NCI-H524 treated with DMSO at 0.1 percent for 48 hours (cell line): ENCODE data around the gene GXYLT2.
"Not testable (repeated sequence)": the region's sequence is repeated elsewhere in the genome, so short reads cannot be mapped to it uniquely, and the experiment has no call there.

ENCODE experiments used
- DNase-seq: peaks from one replicate; lab custom pipeline; 2025; lab: John Stamatoyannopoulos, UW

Gene GXYLT2

DNA sequence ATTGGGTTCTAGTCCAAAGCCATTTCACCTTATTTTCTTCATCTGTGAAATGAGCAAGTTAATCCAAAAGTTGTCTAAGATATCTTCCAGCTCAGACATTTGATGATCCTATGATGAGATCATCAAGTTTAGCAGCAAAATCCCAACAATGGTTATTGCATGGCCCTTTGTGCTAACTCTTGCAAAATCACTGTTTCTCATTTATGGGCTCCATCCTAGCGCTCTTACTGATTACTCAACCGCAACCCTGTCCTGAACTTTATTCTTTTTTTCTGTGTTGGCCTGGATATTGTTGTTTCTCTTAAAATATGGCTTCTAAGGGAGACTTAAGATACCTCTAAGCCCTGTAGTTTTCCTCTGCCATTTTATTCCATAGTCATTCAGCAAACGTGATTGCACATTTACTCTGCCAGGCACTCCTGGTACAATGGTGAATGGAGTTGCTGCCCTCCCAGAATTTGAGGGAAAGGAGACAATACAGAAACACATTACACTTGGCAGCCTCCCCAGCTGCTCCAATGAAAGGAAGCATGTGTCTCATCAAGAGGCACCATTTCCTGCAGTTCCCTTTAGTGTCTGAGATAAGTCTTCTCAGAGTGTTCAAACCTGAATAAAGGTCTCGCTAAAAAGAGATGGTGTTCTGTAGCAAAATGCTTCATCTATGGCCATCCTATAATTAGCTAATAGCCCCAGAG is 4.4 kb downstream of the GXYLT2 start:
- no peak for DNase-seq

DNA sequence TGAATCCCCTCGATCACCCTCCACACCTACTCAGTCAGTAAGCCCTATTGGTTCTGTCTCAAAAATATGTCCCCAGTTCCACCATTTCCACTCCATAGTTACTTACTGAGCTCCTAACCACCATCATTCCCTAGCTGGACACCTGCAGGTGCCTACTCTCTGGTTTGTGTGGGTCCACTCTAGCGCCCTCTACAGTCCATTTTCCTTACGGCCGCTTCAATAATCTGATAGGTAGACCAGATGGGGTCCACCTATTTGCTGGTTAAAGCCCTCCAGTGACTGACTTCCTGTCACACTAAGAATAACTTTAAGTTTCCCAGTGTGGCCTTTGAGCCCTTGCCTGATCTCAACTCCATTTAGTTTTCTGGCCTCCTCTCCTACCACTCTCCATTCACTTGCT is 5.0 kb downstream of the GXYLT2 start:
- no peak for DNase-seq

DNA sequence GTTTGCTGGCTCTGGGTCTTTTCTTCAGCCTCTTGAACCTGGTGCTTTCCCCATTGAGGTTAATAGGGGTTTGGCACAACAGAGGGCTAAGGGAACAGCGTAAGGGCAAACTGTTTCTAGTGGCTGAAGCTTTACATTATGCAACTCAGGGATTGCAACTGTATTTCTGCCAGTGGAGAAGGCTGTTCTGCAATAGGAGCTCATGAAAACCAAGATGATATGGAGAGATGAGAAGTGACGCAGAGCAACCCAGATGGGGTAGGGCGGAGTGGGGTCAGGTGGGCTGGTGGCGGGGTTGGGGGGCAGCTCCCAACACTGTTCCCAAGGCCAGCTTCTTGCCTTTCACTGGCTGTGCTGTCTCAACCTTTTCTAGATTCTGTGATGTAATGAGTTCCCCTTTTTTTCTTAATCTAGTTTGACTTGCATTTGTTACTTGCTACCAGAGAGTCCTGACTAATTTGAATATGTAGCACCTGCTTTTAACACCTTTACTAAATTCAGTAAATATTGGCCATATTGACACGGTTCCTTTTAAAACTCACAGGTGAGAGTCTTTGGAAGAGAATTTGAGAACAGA is 7.2 kb downstream of the GXYLT2 start:
- no peak for DNase-seq

DNA sequence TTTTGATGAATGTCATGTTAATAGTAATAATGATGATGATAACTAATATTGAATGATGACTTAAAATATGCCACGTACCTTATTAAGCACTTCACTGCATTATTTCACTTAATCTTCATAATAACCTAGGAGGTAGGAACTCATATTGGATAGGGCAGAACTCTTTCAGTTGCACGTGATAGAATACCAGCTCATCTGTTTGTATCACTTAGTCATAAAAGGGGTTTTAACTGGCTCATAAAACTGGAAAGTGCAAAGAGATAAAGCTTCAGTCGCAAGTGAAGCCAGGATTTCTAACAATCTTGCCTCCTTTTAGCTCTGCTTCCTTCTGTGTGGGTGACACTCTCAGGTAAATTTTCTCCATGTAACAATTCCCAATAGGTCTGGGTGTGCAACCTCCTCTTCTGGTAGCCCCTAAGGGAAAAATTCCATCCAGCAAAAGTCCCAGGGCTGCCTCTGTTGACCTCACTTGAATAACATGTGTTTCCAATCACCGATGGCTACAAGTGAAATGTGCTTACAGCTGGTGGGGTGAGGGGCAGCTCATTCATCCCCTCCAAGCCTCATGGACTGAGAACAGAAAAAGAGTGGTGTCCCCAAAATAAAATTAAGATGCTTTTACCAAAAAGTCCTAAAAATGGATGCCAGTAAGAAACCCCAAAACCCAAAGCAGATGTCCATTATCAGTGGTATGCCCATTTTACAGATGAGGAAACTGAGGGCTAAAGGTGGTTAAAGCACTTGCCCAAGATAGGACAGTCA is 9.3 kb downstream of the GXYLT2 start:
- DNase-seq = no peak

DNA sequence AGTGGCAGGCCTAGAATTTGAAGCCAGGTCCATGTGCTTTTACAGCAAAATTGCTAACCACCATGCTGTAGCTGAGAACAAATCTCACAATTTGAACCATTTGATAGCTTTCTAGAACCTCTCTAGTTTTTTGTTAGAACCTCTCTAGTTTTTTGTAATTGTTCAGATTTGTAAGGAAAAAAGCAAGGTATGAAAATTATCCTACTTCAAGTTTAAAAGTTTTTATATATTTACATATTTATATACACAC is 9.8 kb downstream of the GXYLT2 start:
- no peak for DNase-seq

DNA sequence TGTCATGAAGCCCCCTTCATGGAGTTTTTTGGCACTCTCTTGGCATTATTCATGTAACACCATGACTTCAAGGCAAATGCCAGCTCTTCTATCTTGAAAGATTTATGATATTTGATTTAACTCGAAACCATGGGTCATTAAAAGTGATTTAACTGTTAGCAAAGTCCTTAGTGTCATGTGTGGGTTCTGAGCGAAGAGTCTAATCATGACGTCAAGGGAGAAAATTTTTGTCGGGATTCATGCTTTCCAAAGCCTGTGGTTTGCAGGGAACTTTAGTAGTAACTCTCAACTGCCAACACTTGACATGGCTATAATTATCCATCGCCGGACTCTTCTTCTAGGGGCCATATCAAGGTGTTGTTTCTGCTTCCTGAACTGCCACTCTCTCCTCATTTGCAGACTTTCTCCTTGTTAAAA is 11.5 kb downstream of the GXYLT2 start:
- no peak for DNase-seq

DNA sequence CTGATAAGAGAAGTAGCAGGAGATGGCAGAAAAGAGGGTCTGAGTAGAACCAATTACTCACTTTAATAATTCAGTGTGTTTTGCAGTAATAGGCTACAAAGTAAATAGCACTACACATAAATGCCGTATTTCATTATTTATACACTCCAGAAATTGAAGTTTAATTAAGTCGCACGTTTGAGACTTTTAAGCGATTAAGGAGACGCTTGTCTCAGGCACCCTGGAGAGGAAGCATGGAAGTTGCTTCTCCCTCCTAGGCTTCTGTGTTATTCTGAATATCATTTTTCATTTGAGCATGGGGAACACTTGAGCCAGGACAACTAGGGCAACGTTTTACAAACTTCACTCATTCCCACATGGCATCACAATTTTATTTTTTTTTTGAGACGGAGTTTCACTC is 12.2 kb downstream of the GXYLT2 start:
- DNase-seq = no peak

DNA sequence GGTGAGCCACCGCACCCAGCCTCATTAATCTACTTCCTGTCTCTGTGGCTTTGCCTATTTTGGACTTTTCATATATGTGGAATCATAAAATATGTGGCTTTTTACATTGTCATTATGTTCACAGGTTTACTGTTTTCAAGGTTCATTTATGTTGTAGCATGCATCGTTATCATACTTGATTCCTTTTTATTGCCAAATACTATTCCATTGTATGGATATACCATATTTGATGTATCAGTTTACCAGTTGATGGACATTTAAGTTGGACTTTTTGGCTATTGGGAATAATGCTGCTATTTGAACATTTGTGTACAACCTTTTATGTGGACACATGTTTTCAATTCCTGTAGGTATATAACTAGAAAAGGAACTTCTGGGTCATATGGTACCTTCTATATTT is 14.0 kb downstream of the GXYLT2 start:
- no peak for DNase-seq

DNA sequence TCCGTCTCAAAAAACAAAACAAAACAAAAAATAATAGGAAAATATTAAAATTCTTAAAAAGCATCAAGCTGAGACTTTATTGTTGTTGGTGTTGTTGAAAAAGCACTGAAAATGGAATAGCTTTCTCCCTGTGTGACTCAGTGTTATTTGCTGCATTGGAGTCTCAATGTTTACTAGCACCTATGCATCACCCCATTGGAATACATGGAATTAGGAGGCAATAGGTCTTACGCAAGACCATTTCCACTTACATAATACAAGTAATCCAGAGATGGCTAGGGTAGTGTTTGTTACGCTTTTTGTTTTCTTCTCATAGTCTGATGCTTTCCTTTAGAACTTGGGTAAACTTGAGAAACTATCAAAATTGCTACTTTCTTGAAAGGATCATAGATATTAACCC is 15.2 kb downstream of the GXYLT2 start:
- no peak for DNase-seq

DNA sequence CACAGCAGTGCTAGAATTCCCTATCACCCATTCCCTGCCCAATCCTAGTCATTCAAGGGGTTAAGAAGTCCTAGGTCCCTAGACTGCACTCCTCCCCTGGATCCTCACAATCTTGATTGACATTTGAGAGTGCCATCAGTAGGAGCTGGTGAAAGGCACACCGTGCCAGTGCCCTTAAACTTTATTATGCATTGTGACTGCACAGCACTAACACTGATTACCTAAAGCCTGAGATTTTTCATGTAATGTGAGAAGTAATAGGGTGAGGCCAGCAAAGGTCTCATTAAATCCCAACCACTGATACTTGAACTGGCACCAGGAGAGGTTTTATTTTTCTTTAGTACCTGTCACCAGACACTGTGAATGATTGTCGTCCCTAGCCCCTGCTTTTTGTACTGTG is 16.3 kb downstream of the GXYLT2 start:
- no peak for DNase-seq

DNA sequence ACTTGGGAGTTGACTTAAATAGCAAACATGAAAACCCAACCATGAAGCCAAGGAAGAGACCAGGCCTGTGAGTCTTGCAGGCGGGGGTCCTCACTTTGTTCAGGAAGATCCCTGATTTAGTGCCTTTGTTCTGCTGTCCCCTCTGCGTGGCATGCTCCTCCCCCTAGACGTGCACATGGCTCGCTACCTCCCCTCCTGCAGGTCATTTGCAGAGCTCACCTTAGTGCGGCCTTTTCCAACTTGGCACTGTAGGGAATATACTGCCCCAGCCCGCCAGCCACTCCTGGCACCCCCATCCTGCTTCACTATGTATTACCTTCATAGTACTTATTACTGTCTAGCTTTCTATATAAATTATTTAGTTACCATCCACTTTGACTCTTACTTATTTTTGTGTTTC is 18.3 kb downstream of the GXYLT2 start:
- DNase-seq = no peak

DNA sequence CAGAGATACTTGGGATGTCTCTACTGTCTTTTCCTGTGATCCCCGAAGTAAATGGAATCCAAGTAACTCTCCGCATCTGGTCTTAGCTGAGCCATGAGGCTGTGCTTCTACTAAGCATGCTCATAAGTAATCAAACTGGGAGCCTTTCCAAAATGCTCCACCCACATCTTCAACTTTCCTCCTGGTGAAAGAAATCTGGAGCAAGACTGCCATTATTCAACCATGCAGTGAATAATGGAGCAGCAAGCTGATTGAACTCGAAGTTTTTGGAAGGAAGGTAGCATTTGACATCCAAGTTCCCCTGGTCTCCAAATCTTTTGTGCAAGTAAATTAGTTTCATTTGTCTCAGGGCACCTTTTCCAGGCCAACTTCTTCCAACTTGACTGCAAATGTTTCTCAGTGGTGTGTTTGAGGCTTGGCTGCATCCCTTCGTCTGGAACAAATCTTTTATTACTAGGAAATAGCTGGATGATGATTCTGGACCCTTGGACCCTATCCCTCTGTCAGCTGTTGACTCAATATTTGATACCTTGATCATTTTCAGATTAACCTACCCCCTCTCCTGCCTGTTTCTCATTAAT is 19.4 kb downstream of the GXYLT2 start:
- no peak for DNase-seq

DNA sequence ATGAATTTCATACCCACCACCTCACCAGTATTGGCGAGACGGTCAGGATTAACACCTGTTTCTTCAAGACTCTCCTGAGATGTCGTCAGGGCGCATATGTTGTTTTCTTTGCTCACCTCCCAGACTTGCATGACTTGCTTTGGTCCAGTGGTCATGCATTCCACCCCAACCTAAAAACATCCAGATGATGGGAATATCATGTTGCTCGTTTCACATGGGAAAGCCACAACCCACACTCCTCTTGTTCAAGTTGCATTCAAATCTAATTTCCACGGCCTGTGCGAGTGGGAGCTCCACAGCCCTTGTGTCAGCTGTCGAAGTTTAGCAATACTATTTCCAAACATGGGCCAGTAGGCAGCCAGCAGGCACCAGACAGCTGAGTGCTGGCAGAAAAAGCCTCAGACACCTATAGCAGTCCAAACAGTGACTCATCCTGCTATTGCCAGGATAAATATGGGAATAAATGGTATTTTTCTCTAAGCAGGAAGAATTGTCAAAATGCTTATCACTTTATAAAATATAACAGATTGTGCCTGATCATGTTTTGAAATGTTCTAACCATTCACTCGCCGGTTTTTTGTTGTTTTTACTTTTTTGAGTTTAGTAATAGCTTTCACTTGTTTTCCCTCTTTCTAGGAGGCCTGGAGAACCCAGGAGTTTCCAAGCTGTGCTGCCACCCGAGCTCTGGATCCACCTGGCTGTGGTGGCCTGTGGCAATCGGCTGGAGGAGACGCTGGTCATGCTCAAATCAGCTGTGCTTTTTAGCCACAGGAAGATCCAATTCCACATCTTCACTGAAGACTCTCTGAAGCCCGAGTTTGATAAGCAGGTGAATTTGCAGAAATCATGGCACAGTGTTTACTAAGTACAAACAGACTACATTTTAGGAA is 20.1 kb downstream of the GXYLT2 start:
- no peak for DNase-seq

DNA sequence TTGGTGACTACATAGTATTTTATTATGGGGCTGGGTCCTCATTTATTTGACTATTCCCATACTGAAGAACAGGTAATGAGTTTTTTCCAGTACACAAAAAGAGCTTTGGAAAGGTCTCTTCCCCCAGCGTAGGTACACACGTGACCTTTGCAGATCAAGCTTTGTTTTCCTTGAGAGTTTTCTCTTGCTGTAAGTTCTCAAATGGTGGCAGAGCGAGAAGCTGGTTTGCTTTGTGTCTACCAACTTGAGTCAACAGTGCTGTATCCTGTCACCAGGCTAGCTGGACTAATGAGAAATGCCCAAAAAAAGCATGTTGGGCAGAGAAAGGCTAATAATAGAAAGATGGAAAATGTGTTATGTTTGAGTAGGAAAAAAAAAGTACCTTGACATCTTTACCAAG is 21.7 kb downstream of the GXYLT2 start:
- DNase-seq = no peak

DNA sequence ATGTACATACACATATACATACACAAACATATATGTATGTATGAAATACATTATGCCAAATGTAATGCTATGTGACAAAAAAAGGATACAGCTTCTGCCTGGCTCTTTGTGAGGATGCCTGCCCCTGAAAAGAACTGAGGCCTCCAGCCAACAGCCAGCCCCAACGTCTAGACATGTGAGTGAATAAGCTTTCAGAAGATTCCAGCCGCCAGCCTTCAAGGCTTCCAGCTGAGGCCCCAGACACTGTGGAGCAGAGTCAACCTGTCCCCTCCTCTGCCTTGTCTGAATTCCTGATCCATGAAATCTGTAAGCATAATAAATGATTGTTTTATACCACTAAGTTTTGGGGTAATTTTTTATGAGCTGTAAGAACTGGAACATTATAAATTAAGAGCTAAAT is 24.7 kb downstream of the GXYLT2 start:
- DNase-seq = no peak

DNA sequence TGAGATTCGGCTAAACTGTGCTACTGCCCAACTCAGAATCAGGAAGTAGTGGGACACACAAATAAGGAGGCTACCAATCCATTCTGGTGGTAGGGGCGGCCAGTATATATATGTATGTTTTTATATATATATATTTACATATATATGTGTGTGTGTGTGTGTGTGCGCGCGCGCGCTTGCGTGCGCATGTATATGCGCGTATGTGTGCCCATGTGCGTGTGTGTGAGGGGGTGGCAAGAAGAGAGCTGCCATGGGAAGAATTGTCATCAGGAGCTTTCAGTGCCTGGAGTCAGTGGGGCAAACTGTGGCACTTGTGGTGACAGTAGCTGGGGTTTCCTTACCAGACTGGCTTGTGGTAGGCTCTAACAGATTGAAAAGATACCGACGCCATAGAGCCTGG is 26.5 kb downstream of the GXYLT2 start:
- DNase-seq = no peak

DNA sequence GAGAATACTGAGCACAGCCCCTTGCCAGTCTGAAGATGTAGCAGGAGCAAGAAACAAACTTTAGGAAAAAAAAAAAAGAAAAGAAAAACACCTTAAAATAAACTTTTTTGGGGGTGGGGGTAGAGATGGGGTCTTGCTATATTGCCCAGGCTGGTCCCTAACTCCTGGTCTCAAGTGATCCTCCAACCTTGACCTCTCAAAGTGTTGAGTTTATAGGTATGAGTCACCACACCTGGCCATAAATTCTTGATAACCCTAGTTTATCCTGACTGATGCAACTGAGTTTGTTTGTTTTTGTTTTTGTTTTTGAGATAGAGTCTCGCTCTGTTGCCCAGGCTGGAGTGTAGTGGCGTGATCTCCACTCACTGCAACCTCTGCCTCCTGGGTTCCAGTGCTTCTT is 28.4 kb downstream of the GXYLT2 start:
- no peak for DNase-seq

DNA sequence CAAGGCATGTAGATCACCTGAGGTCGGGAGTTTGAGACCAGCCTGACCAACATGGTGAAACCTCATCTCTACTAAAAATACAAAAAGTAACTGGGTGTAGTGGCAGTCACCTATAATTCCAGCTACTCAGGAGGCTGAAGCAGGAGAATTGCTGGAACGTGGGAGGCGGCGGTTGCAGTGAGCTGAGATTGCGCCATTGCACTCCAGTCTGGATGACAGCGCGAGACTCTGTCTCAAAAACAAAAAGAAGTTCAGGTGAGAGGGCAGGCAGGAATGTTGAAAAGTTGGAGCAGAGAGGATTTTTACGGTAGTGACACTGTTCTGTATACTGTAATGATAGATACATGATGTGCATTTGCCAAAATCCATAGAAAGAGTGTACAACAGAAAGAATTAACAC is 31.7 kb downstream of the GXYLT2 start:
- no peak for DNase-seq

DNA sequence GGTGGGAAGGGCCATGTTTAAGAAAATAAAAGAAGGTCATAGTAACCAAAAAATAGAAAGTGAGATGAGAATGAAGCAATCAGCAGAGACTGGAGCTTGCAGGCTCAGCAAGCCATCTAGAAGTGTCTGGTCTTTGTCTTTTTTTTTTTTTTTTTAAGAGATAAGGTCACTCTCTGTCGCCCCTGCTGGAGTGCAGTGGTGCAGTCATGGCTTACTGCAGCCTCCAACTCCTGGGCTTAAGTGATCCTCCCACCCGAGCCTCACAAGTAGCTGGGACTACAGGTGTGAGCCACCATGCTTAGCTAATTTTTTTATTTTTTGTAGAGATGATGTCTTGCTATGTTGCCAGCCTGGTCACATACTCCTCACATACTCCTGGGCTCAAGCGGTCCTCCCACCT is 36.2 kb downstream of the GXYLT2 start:
- no peak for DNase-seq

DNA sequence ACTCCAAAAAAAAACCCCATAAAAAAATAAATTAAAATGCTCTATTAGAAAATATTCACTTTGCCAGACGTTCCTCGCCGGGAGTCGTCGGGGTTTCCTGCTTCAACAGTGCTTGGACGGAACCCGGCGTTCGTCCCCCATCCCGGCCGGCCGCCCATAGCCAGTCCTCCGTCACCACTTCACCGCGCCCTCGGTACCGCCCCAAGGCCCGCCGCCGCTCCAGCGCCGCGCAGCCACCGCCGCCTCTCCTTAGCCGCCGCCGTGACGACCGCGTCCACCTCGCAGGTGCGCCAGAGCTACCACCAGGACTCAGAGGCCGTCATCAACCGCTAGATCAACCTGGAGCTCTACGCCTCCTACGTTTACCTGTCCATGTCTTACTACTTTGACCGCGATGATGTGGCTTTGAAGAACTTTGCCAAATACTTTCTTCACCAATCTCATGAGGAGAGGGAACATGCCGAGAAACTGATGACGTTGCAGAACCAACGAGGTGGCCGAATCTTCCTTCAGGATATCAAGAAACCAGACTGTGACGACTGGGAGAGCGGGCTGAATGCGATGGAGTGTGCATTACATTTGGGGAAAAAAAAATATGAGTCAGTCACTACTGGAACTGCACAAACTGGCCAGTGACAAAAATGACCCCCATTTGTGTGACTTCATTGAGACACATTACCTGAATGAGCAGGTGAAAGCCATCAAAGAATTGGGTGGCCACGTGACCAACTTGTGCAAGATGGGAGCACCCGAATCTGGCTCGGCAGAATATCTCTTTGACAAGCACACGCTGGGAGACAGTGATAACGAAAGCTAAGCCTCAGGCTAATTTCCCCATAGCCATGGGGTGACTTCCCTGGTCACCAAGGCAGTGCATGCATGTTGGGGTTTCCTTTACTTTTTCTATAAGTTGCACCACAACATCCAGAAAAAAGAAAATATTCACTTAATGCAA is 41.2 kb downstream of the GXYLT2 start:
- DNase-seq = not testable (repeated sequence)

DNA sequence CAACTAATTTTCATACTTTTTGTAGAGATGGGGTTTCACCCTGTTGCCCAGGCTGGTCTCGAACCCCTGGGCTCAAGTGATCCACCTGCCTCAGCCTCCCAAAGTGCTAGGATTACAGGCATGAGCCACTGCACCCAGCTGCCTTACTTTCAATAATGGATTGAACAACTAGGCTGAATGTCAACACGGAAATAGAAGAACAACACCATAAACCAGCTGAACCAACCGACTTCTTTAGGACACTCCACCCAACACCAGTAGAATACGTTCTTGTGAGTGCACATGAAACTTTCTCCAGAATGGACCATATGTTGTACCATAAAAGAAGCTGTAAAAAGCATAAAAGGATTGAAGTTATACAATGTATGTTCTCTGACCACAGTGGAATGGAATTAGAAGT is 42.9 kb downstream of the GXYLT2 start:
- DNase-seq = no peak
